Heart left ventricle (tissue), 13 donors: ENCODE measurements around the gene GCC1.

ENCODE experiments used
- CTCF ChIP-seq, 12 donors: fragments of 200-600 bp; sonication (generic) in 4 of 12; IDR thresholded peaks; one replicate each; pipeline versions ENCODE4 v1.5.0 to v1.8.0; 2018 to 2022; ENCODE audit warnings: antibody characterized with exemption in 12 of 12, mild to moderate bottlenecking in 5 of 12
- POLR2A ChIP-seq, 2 donors: fragments of 450-650 bp; IDR thresholded peaks; one replicate each; pipeline ENCODE4 v1.6.1; 2017; ENCODE audit warnings: antibody characterized with exemption in 2 of 2, mild to moderate bottlenecking in 2 of 2, moderate library complexity in 2 of 2
- donor health status: ischemic (EF 13 %, LVEDD 7.1; RV severe dilation, severe dysfunction).
- donor health status: DM: no; HTN: yes; CAD: no.
- donor health status: DM: no; HTN: no; CAD: no.
- donor health status: ischemic (EF 25% LVEDD 6.9; RV normal size, moderate dysfunction).
- donor health status: ischemic (EF 25% LVEDD 5.7; RV mildly dilated, moderate dysfunction).
- donor health status: ischemic (EF 35%, LVEDD 5.7; RV mildly dilated, moderate dysfunction).
- donor health status: nonischemic (EF 11% LVEDD 7.7; RV severe dilation, severe dysfunction).
- donor health status: DM: yes; HTN: yes; CAD: no.
- donor health status: PGD.
- donor health status: ischemic (EF 29% LVEDD 5.4; RV normal size, mild dysfunction).
- donor health status: nonischemic (EF 23%, LVEDD 6.1; RV moderate dilation, normal function).

GRCh38 chr7:127532736-127533135 lies 52.7 kb downstream of the GCC1 start:
- TF ChIP-seq CTCF (IDR thresholded peaks at IDR 0.05) (no peak), POLR2A (IDR thresholded peaks at IDR 0.05) (no peak)
